Jurkat, Clone E6-1 (cell line): ENCODE data around the gene KRTAP10-9.
A peak's percentile ranks its signal among the peaks of the same experiment; 100 is the strongest.
"Not testable (repeated sequence)": the region's sequence is repeated elsewhere in the genome, so short reads cannot be mapped to it uniquely, and the experiment has no call there.

Source experiments
- DNase-seq: peaks from one replicate; pipeline ENCODE4 v3.0.0-alpha.2; 2011; ENCODE audit warnings: low read depth, low spot score
- H3K4me3 ChIP-seq: 2 replicates; pipeline ENCODE4 v1.5.1; 2011; ENCODE audit warnings: mild to moderate bottlenecking, low read length, control low read depth, moderate library complexity

Gene KRTAP10-9

GRCh38 chr21:44653656-44654575 is 27.0 kb downstream of the KRTAP10-9 start:
- no peak overlapping the region for H3K4me3 ChIP-seq
- DNase-seq = peak; percentile 72

DNA sequence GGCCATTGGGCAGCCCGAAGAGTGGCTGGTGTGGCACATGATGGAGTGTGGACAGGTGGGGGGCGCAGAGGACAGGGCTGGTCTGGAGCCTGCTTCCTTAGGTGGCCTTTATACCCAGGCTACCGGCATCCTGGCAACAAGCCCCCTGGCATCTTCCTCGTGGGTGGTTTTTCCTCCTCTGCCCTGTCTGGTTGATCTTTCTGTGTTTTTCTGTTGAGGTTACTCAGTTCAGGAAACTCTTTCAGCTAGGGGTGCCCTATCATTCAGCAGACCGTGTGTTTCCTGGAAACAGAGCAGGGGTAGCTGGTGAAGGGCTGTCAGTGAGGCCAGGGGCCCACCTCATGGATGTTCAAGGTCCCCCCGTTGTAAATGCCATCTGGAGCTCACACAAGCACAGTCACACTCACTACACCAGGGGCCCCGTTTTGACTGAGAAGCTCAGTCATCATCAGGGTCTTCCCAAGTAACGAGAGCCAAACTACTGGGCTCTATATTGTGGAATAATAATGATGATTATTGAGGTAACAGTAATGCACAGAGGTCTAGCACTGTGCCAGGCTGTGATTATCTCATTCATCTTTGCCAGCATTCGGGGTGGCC is 27.8 kb downstream of the KRTAP10-9 start, which contains the start of gene KRTAP12-4:
Gene KRTAP12-4 (minus strand): TSS at position 84 of the 600 bp plus-strand sequence. CDS start 45 bp downstream, at position 39.
- no peak within 1 kb of the TSS for H3K4me3 ChIP-seq
- peak; percentile 26 for DNase-seq

DNA sequence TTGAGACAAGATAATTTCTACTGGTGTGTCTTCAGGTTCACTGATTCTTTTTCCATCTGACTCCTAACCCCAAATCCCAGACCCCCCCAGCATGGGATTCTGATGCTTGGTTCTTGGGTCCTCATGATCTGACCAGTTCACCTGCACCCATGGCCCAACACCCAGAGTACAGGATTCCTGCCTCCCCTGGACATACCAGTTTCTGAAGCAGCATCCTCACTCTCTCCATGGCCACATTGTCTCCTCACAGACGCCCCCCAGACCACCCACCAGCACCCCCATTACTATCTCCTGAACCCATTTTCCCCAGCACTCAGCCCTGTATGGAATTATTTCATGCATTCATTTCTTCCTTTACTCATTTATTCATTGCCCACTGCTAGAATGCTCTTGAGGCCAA is 30.0 kb downstream of the KRTAP10-9 start:
- no peak for DNase-seq
- H3K4me3 ChIP-seq = no peak overlapping the region

DNA sequence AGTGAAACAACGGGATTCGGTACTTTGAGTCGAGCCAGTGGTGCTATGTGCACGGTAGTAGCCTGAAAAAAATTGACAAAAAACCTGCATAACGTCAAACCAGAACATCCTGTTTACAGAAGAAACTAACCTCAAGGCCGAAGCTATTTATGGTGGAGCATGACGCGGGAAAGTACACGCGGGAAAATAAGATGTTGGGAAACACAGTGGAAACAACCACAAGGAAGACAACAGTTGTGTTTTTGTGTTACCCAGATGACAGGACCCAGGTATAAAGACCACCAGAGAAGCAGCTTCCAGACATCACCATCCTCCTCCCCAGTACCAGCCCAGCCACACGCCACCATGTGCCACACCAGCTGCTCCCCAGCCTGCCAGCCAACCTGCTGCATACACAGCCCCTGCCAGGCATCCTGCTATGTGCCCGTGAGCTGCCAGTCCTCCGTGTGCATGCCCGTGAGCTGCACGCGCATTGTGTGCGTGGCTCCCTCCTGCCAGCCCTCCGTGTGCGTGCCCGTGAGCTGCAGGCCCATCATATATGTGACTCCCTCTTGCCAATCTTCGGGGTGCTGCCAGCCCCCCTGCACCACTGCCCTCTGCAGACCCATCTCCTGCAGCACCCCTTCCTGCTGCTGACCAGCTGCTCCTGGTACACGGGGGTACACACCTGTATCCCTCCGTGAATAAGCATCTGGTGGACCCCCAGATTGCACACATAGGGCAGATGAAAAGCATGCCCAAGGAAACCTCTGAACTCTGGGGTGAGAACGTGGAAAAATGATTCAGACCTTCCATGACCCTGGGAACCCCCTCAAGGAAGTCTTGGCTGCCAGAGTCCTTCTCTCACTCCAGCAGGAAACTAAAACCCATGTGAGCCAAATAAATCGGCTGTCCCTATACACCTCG is 31.0 kb downstream of the KRTAP10-9 start, which contains the start of gene KRTAP12-3:
Gene KRTAP12-3 (plus strand): TSS at position 298 of the 906 bp plus-strand sequence. CDS start 48 bp downstream, at position 346.
- no peak within 1 kb of the TSS for H3K4me3 ChIP-seq
- peak; percentile 48 for DNase-seq

GRCh38 chr21:44658541-44658910 is 31.6 kb downstream of the KRTAP10-9 start:
- DNase-seq = no peak

GRCh38 chr21:44658913-44659595 is 32.2 kb downstream of the KRTAP10-9 start:
- no peak overlapping the region for H3K4me3 ChIP-seq
- DNase-seq = peak; percentile 61

More at GRCh38 chr21:44658541-44658910, 31.6 kb downstream of the KRTAP10-9 start:
- no peak overlapping the region for H3K4me3 ChIP-seq

DNA sequence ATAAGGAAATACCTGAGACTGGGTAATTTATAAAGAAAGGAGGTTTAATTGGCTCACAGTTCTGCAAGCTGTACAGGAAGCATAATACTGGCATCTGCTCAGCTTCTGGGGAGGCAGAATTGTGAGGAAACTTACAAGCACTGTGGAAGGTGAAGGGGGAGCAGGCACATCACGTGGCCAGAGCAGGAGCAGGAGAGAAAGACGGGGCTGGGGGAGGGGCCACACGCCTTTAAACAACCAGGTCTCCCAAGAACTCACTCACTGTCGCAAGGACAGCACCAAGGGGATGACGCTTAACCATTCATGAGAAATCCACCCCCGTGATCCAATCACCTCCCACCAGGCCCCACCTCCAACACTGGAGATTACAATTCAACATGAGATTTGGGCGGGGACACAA is 34.7 kb downstream of the KRTAP10-9 start:
- not testable (repeated sequence) for H3K4me3 ChIP-seq, DNase-seq

DNA sequence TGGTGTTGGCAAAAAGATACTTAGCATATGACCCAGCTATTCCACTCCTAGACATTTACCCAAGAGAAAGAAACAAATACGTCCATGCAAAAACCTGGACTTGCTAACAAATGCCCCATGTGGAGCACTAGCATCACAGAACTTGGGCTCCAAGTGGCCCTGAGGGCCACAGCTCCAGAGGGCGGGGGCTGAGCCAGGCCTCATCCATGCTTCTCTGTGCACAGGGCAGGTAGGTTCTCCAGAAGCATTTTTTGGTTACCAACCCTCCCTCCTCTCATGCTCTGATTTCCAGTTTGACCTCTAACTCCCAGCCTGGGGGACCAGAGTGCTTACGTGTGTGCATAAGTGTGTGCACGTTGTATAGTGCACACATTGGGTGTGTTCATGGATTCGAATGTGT is 37.8 kb downstream of the KRTAP10-9 start:
- DNase-seq = no peak
- H3K4me3 ChIP-seq = no peak overlapping the region

GRCh38 chr21:44666401-44667320 is 39.8 kb downstream of the KRTAP10-9 start, which contains the start of gene KRTAP12-2:
KRTAP12-2 (minus strand) TSS chr21:44666927; CDS start chr21:44666886, 41 bp downstream.
- DNase-seq = no peak
- H3K4me3 ChIP-seq = no peak within 1 kb of the TSS

DNA sequence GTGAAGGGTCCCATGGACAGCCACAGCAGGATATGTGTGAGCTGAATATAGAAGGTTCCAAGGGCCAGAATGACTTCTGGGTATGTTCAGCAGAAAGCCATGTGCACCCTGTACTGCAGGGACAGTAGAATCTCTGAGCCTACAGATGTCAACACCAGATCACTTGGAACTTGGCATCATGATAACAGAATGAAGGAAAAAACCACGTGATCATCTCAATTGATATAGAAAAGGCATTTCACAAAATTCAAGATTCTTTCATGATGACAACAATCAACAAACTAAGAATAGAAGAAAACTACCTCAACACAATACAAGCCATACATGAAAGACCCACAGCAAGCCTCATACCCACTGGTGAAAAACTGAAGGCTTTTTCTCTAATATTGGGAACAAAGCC is 40.7 kb downstream of the KRTAP10-9 start:
- no peak for DNase-seq
- no peak overlapping the region for H3K4me3 ChIP-seq

DNA sequence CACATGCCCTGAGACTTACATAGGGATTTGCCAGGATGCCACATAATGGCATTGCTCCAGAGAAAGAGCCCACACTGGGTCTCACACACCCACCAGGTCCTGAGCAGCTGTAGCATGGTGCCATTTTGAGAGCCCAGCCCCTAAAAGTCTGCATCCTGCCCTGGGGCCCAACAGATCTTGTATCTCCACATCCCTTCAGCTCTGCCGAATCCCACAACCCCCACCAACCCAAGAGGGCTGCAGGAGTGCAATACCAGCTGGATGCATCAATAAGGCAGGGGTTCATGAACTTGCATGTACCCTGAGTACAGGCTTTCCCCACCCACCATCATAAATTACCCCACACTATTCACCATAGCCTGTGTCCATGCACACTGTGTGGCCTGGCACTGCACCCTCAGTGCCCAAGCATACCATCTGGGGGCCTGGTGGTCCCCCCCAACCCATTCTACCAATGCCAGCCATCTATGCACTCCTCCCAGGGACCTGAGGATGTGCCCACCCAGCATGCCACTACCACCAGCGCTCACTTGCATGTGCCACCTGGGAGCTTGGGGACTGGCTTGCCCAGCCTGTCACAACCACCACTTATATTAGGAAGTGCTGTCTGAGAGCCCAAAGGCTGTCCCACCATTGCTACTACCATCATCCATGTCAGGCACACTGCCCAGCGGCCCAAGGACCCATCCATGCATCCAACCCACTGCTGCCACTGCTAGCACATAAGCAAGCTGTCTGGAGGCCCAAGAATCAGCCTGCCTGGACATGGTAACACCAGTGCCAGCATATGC is 43.9 kb downstream of the KRTAP10-9 start:
- H3K4me3 ChIP-seq = no peak overlapping the region

DNA sequence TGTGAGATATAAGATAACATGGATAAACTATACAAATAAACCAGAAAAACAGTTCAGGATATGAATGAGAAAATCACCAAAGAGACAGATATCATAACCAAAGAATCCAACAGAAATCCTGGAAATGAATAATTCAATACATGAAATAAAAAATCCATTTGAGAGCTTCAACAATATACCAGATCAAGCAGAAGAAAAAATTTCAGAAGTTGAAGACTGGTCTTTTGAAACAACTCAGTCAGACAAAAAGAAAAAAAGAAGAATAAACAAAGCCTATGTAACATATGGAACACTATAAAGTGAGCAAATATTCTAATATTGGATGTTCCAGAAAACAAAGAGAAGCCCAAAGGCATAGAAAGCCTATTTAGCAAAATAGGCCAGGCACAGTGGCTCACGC is 45.0 kb downstream of the KRTAP10-9 start:
- DNase-seq = no peak
- no peak overlapping the region for H3K4me3 ChIP-seq

More for the DNA sequence above, 43.9 kb downstream of the KRTAP10-9 start:
- DNase-seq = no peak

DNA sequence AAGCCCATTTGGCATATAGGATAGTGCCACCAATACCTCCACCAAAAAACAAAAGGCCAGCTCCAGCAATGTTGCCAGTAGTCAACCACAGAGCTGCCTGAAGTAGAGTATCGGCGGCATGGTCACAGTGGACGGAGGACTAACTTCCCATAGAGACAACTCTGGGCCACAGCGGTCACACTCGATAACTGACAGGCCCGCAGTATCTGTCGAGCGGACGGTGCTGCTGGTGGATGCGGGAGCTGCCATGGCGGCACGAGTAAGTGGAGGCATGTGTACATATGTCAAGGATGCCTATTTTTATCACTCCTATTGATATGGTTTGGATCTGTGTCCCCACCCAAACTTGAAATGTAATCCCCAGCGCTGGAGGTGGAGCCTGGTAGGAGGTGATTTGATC is 51.0 kb downstream of the KRTAP10-9 start:
- H3K4me3 ChIP-seq = no peak overlapping the region
- DNase-seq = no peak
